NK-92 (cell line): Measurements from ENCODE around the gene ZCCHC24.
"Not testable (repeated sequence)": the region's sequence is repeated elsewhere in the genome, so short reads cannot be mapped to it uniquely, and the experiment has no call there.

Source experiments
- DNase-seq: peaks from one replicate; lab custom pipeline; 2025; ENCODE audit not compliant: unreplicated experiment; lab: John Stamatoyannopoulos, UW

ZCCHC24 gene

DNA sequence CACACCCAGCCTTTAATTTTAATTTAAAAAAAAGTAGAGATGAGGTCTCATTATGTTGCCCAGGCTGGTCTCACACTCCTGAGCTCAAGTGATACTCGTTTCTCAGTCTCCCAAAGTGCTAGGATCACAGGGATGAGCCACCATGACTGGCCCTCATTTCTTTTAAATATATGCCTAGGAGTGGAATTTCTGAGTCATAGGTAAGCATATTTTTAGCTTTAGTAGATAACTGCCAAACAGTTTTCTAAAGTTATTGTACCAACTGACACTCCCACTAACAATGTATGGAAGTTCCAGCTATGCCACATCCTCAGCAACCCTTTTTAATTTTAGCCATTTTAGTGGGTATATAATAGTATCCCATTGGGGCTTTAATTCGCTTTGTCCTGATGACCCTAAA, 111.9 kb downstream of the ZCCHC24 start:
- DNase-seq = no peak

DNA sequence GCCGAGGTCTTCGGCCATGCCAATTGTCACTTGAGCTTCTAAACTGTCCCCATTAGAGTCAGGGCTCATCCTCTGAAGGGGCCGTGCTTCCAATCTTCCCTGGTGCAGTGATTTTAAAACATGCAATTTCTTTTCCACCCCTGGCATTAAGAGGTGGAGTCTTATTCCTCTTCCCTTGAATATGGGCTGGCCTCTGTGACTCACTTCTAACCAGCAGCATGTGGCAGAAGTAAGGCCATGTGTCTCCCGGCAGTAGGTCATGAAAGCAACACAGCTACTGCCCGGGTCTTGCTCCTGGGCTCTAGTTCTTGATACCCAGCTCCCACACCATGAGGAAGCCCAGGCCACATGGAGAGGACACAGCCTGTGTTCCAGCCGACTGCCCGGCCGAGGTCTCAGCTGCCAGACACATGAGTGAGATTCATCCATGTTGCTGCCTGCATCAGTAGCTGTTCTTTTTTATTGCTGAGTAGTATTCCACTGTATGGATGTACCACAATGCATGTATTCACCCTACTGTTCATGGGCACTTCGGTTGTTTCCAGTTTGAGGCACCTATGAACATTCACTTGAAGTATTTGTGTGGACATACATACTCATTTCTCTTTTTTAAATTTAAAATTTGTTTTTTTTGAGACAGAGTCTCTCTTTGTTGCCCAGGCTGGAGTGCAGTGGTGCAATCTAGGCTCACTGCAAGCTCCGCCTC, 112.7 kb downstream of the ZCCHC24 start:
- DNase-seq = not testable (repeated sequence)
